Activated gamma-delta T cell (primary cell): ENCODE measurements around the gene LRBA.
"Not testable (repeated sequence)": the region's sequence is repeated elsewhere in the genome, so short reads cannot be mapped to it uniquely, and the experiment has no call there.

Experiments
- DNase-seq: peaks from one replicate; lab custom pipeline; 2025; lab: John Stamatoyannopoulos, UW

Gene LRBA

GRCh38 chr4:150418757-150419410 lies 596.2 kb downstream of the LRBA start:
- no peak for DNase-seq

GRCh38 chr4:150415213-150415612 lies 599.9 kb downstream of the LRBA start:
- DNase-seq = no peak

GRCh38 chr4:150411520-150411919 lies 603.6 kb downstream of the LRBA start:
- DNase-seq = no peak

- no peak for DNase-seq
Measured at GRCh38 chr4:150402871-150403272, 612.2 kb downstream of the LRBA start.

- DNase-seq = no peak
Measured at GRCh38 chr4:150401083-150401687, 613.9 kb downstream of the LRBA start.

- DNase-seq = no peak
Measured at GRCh38 chr4:150395872-150396271, 619.2 kb downstream of the LRBA start.

- no peak for DNase-seq
Measured at GRCh38 chr4:150394046-150394445, 621.0 kb downstream of the LRBA start.

- DNase-seq = no peak
Measured at GRCh38 chr4:150391052-150391451, 624.0 kb downstream of the LRBA start.

- no peak for DNase-seq
Measured at GRCh38 chr4:150390531-150390910, 624.6 kb downstream of the LRBA start.

GRCh38 chr4:150389896-150390530 lies 625.1 kb downstream of the LRBA start:
- DNase-seq = no peak

GRCh38 chr4:150387981-150388380 lies 627.1 kb downstream of the LRBA start:
- no peak for DNase-seq

- DNase-seq = not testable (repeated sequence)
Measured at GRCh38 chr4:150386415-150386814, 628.7 kb downstream of the LRBA start.

GRCh38 chr4:150385606-150386005 lies 629.5 kb downstream of the LRBA start:
- DNase-seq = no peak

GRCh38 chr4:150384249-150384648 lies 630.8 kb downstream of the LRBA start:
- no peak for DNase-seq

GRCh38 chr4:150382028-150382427 lies 633.1 kb downstream of the LRBA start:
- no peak for DNase-seq

- DNase-seq = no peak
Measured at GRCh38 chr4:150381609-150382008, 633.5 kb downstream of the LRBA start.

GRCh38 chr4:150381036-150381435 lies 634.0 kb downstream of the LRBA start:
- no peak for DNase-seq

- DNase-seq = no peak
Measured at GRCh38 chr4:150379454-150379853, 635.6 kb downstream of the LRBA start.

- DNase-seq = no peak
Measured at GRCh38 chr4:150375025-150375424, 640.1 kb downstream of the LRBA start.

- DNase-seq = no peak
Measured at GRCh38 chr4:150371869-150372268, 643.2 kb downstream of the LRBA start.

- DNase-seq = no peak
Measured at GRCh38 chr4:150369434-150370380, 645.4 kb downstream of the LRBA start.

- no peak for DNase-seq
Measured at GRCh38 chr4:150368667-150369066, 646.4 kb downstream of the LRBA start.
